Uterus (tissue), 4 donors: ENCODE measurements around the gene RRP9. TPM values are rescaled to one million over a fixed set of nuclear protein-coding genes. Genes with fewer than 3 reads are reported as not detected.

Source experiments
- small RNA-seq: library from RNA; depleted of rRNA; stranded (forward); fragments of <200 nt; gene quantifications from one replicate; pipeline ENCODE3, GENCODE V24; 2016
- total RNA-seq, 4 donors: library from RNA; depleted of rRNA in 3 of 4; stranded (reverse); fragments of >200 nt in 3 of 4; gene quantifications; one replicate each; pipeline versions ENCODE4 v1.1.0 to v1.2.4, GENCODE V29; 2014 to 2023
- donor health status: DM: yes; HTN: yes; CAD: no.

RRP9 gene
- total RNA-seq, 4 donors from 2014 or later, result 4.4 to 20.5 (median 11.6) TPM

Small RNA genes within 50 kb of the gene (small RNA-seq; reads per million reads assigned to genes)
- not detected for gene AC115284.1

Other genes starting within 250 kb of the RRP9 start
- gene GRM2, start 234.8 kb downstream of the RRP9 start, total RNA-seq, result 1 to 10 TPM in 1 of 4 donors, under 1 TPM in 2, not detected in 1; 0.30 to 1.8 (median 0.48) TPM
- gene IQCF6, start 162.7 kb downstream of the RRP9 start, total RNA-seq, result not detected
- gene IQCF2, start 80.3 kb downstream of the RRP9 start, total RNA-seq, result not detected
- gene IQCF5, start 66.3 kb downstream of the RRP9 start, total RNA-seq, result not detected
- gene IQCF1, start 38.6 kb downstream of the RRP9 start, total RNA-seq, result not detected
- 10 to 100 TPM in 2 of 4 donors, 1 to 10 TPM in 2; 5.1 to 22.4 (median 11.4) TPM for gene PARP3, start 459 bp upstream of the RRP9 start, total RNA-seq
- 1 to 10 TPM in 1 of 4 donors, under 1 TPM in 2, not detected in 1; 0.28 to 8.2 (median 0.34) TPM for gene GPR62, start 13.5 kb upstream of the RRP9 start, total RNA-seq
- 100 to 1,000 TPM in 2 of 4 donors, 10 to 100 TPM in 2; 39.7 to 261 (median 159) TPM for gene PCBP4, start 25.6 kb upstream of the RRP9 start, total RNA-seq
- 10 to 100 TPM; 15.6 to 52.4 (median 39.6) TPM for gene ABHD14B, start 32.1 kb upstream of the RRP9 start, total RNA-seq
- gene ABHD14A, start 33.2 kb upstream of the RRP9 start, total RNA-seq, result 10 to 100 TPM in 2 of 4 donors, 1 to 10 TPM in 2; 1.8 to 16.6 (median 10.5) TPM
- gene ACY1, start 41.6 kb upstream of the RRP9 start, total RNA-seq, result 10 to 100 TPM in 2 of 4 donors, 1 to 10 TPM in 1, not detected in 1; 1.3 to 19.0 (median 12.4) TPM
- 1,000 to 10,000 TPM in 3 of 4 donors, 100 to 1,000 TPM in 1; 696 to 2,362 (median 1,238) TPM for gene RPL29, start 54.0 kb upstream of the RRP9 start, total RNA-seq
- gene DUSP7, start 114.7 kb upstream of the RRP9 start, total RNA-seq, result 10 to 100 TPM in 3 of 4 donors, 1 to 10 TPM in 1; 5.6 to 39.1 (median 12.3) TPM
- gene POC1A, start 212.5 kb upstream of the RRP9 start, total RNA-seq, result 1 to 10 TPM in 3 of 4 donors, not detected in 1; 1.1 to 4.8 (median 4.7) TPM